HepG2 (cell line): Measurements from ENCODE around the gene HPCAL4. TPM values are rescaled to one million over a fixed set of nuclear protein-coding genes. Genes with fewer than 3 reads are reported as not detected.

Experiments
- ATAC-seq: fragments of 200-7000 bp; cut with Tn5 transposase; 3 replicates; pipeline ENCODE4 v1.9.1; 2020; ENCODE audit warnings: mild to moderate bottlenecking, moderate library complexity
- BruUV-seq: library from RNA; stranded (reverse); fragments of 400-500 nt; replicated peaks from 2 replicates; lab custom pipeline; 2021; lab: Mats Ljungman, UMichigan
- CTCF ChIA-PET: fragments of 300-600 bp; formaldehyde crosslinking; extraction: SDS; loops from one replicate; lab custom pipeline; 2021; ENCODE audit warnings: low total read pairs, inconsistent platforms, low intra/inter-chr PET ratio; lab: Yijun Ruan, JAX
- POLR2A ChIA-PET: fragments of 350-600 bp; sonication (Branson Sonifier 250); formaldehyde crosslinking; loops from one replicate; lab custom pipeline; 2020; ENCODE audit warnings: antibody characterized with exemption, inconsistent platforms; lab: Yijun Ruan, JAX
- DNase-seq: peaks from one replicate; pipeline ENCODE4 v3.0.0-alpha.2; 2015; ENCODE audit warnings: low spot score
- FAIRE-seq: peaks from 3 replicates; lab custom pipeline; 2011; peaks lifted over from hg19 to GRCh38; lab: Jason Lieb, UNC
- H2AFZ ChIP-seq: one replicate; pipeline ENCODE4 v1.6.1; 2011; ENCODE audit warnings: low read length, inconsistent platforms
- H3K27ac ChIP-seq: fragments of 300-600 bp; 3 replicates; pipeline ENCODE4 v1.8.0; 2011; ENCODE audit warnings: mixed run types, mild to moderate bottlenecking, mixed read lengths, low read length, inconsistent platforms; ENCODE audit not compliant: insufficient read depth; ENCODE audit errors: extremely low read length
- H3K27me3 ChIP-seq, 2 experiments: fragments of 200-600 bp in 1 of 2; 2 replicates in 1 of 2; 3 replicates in 1 of 2; pipeline versions ENCODE4 v1.6.0 to v1.8.0; 2011; ENCODE audit warnings: low read length in 2 of 2, mild to moderate bottlenecking in 2 of 2, moderate library complexity in 2 of 2, inconsistent platforms in 1 of 2; ENCODE audit not compliant: insufficient read depth in 2 of 2, control insufficient read depth in 1 of 2
- H3K36me3 ChIP-seq, 2 experiments: fragments of 200-600 bp in 1 of 2; replicated peaks in 1 of 2; 2 replicates in 1 of 2; 3 replicates in 1 of 2; pipeline versions ENCODE4 v1.5.1 to v1.8.0; 2011; ENCODE audit warnings: low read length in 2 of 2, inconsistent platforms in 1 of 2; ENCODE audit not compliant: insufficient read depth in 2 of 2, control insufficient read depth in 1 of 2
- H3K4me1 ChIP-seq: 2 replicates; pipeline ENCODE4 v1.5.1; 2012; ENCODE audit warnings: low read length, inconsistent platforms; ENCODE audit not compliant: insufficient read depth
- H3K4me2 ChIP-seq: 2 replicates; pipeline ENCODE4 v1.6.0; 2011; ENCODE audit warnings: low read depth, low read length, inconsistent platforms
- H3K4me3 ChIP-seq, 3 experiments: fragments of 200-600 bp in 1 of 3; sonication (generic), shearing (Covaris generic) in 1 of 3; replicated peaks in 1 of 3; 2 replicates each; pipeline ENCODE4 v1.5.1; 2011 to 2016; ENCODE audit warnings: low read length in 3 of 3, inconsistent platforms in 2 of 3, low read depth in 2 of 3, mild to moderate bottlenecking in 2 of 3, control low read depth in 1 of 3, mixed read lengths in 1 of 3; ENCODE audit not compliant: insufficient read depth in 1 of 3
- H3K79me2 ChIP-seq: one replicate; pipeline ENCODE4 v1.6.1; 2011; ENCODE audit warnings: low read length, inconsistent platforms; ENCODE audit not compliant: insufficient read depth
- H3K9ac ChIP-seq: 2 replicates; pipeline ENCODE4 v1.6.0; 2011; ENCODE audit warnings: mild to moderate bottlenecking, low read depth, low read length, inconsistent platforms; ENCODE audit not compliant: insufficient read depth
- H3K9me3 ChIP-seq: 2 replicates; pipeline ENCODE4 v1.5.1; 2012; ENCODE audit warnings: mild to moderate bottlenecking, low read length
- H4K20me1 ChIP-seq: 2 replicates; pipeline ENCODE4 v1.6.0; 2011; ENCODE audit warnings: inconsistent platforms, mild to moderate bottlenecking, low read length, moderate library complexity; ENCODE audit not compliant: insufficient read depth
- AGO2 ChIP-seq: fragments of 200-400 bp; formaldehyde crosslinking; optimal IDR thresholded peaks from 2 replicates; pipeline ENCODE3; 2017; ENCODE audit warnings: mild to moderate bottlenecking, low read depth, low read length, moderate library complexity
- HMGA1 ChIP-seq: sonication (generic); formaldehyde crosslinking; conservative IDR thresholded peaks from 2 replicates; pipeline ENCODE4 v1.4.0; 2020; ENCODE audit warnings: missing genetic modification reagents
- HNRNPH1 ChIP-seq: fragments of 200-400 bp; formaldehyde crosslinking; optimal IDR thresholded peaks from 2 replicates; pipeline ENCODE3; 2017; ENCODE audit warnings: mild to moderate bottlenecking, low read depth, low read length
- MIER3 ChIP-seq: IDR thresholded peaks from 2 replicates; pipeline ENCODE4 v1.6.1; 2016; ENCODE audit warnings: missing compliant biosample characterization, borderline replicate concordance
- MTA1 ChIP-seq: sonication (generic); formaldehyde crosslinking; IDR thresholded peaks from 2 replicates; pipeline ENCODE4 v1.4.0; 2020; ENCODE audit warnings: missing genetic modification reagents, mild to moderate bottlenecking, borderline replicate concordance
- PITX1 ChIP-seq: sonication (generic); formaldehyde crosslinking; IDR thresholded peaks from 2 replicates; pipeline ENCODE4 v1.5.1; 2020; ENCODE audit warnings: mild to moderate bottlenecking, missing genetic modification reagents
- RBM22 ChIP-seq: fragments of 200-400 bp; formaldehyde crosslinking; optimal IDR thresholded peaks from 2 replicates; pipeline ENCODE3; 2017; ENCODE audit warnings: mild to moderate bottlenecking, low read length, moderate library complexity
- RFXAP ChIP-seq: sonication (generic); formaldehyde crosslinking; IDR thresholded peaks from 2 replicates; pipeline ENCODE4 v1.4.0; 2020; ENCODE audit warnings: missing genetic modification reagents, borderline replicate concordance
- SP5 ChIP-seq: IDR thresholded peaks from 2 replicates; pipeline ENCODE4 v1.6.1; 2016; ENCODE audit warnings: low read depth, borderline replicate concordance
- U2AF1 ChIP-seq: fragments of 200-400 bp; formaldehyde crosslinking; optimal IDR thresholded peaks from 2 replicates; pipeline ENCODE3; 2017; ENCODE audit warnings: mild to moderate bottlenecking, low read depth, low read length
- ZFY ChIP-seq: sonication (generic); formaldehyde crosslinking; IDR thresholded peaks from 2 replicates; pipeline ENCODE4 v1.4.0; 2020; ENCODE audit warnings: missing genetic modification reagents
- ZNF367 ChIP-seq: sonication (generic); formaldehyde crosslinking; IDR thresholded peaks from 2 replicates; pipeline ENCODE4 v1.4.0; 2020; ENCODE audit warnings: missing genetic modification reagents, borderline replicate concordance
- ZNF431 ChIP-seq: sonication (generic); formaldehyde crosslinking; IDR thresholded peaks from 2 replicates; pipeline ENCODE4 v1.9.0; 2022; ENCODE audit warnings: missing genetic modification reagents, low read depth, mild to moderate bottlenecking, borderline replicate concordance
- ZNF562 ChIP-seq: sonication (generic); formaldehyde crosslinking; IDR thresholded peaks from 2 replicates; pipeline ENCODE4 v1.8.0; 2022; ENCODE audit warnings: missing genetic modification reagents, borderline replicate concordance
- ZNF577 ChIP-seq: sonication (generic); formaldehyde crosslinking; IDR thresholded peaks from 2 replicates; pipeline ENCODE4 v1.4.0; 2020; ENCODE audit warnings: mild to moderate bottlenecking, low read depth, missing genetic modification reagents, borderline replicate concordance
- ZNF788 ChIP-seq: sonication (generic); formaldehyde crosslinking; IDR thresholded peaks from 2 replicates; pipeline ENCODE4 v1.5.0; 2020; ENCODE audit warnings: mild to moderate bottlenecking, missing genetic modification reagents, borderline replicate concordance
- ZNF878 ChIP-seq: sonication (generic); formaldehyde crosslinking; IDR thresholded peaks from 2 replicates; pipeline ENCODE4 v1.8.1; 2023; ENCODE audit warnings: mild to moderate bottlenecking, missing genetic modification reagents, moderate library complexity
- whole genome bisulfite sequencing: methylation state at CpG from one replicate; pipeline ENCODE4 v1.1.6; 2017; ENCODE audit warnings: low lambda C conversion rate; 5-methylcytosine and 5-hydroxymethylcytosine counted together
- in situ Hi-C: cut with HindIII; loops from 2 replicates; pipeline ENCODE4 v1.10.0; 2017; ENCODE audit warnings: low pct_unique_long_range_greater_than_20kb; ENCODE audit not compliant: extremely low pct_ligation_motif_present
- intact Hi-C: fragments of 100-400 bp; cut with micrococcal nuclease; formaldehyde crosslinking; loops from one replicate; pipeline ENCODE4 v1.10.0; 2022; ENCODE audit not compliant: unreplicated experiment
- polyA plus RNA-seq, 8 experiments: library from polyadenylated mRNA; depleted of rRNA in 3 of 8; stranded (reverse) in 7 of 8; unstranded in 1 of 8; fragments of >200 nt; fragmentation: Illumina TruSeq in 4 of 8; extraction: Trizol in 4 of 8; gene quantifications; 2 replicates each; pipeline versions ENCODE4 v1.2.1 to v1.2.3, GENCODE V29; 2011 to 2016; ENCODE audit warnings: low read depth in 4 of 8, missing spikeins in 1 of 8, mixed read lengths in 1 of 8; ENCODE audit not compliant: insufficient read depth in 1 of 8
- total RNA-seq, 5 experiments: library from RNA; depleted of rRNA; stranded (reverse); fragments of >200 nt; fragmentation: Illumina TruSeq; extraction: Trizol; gene quantifications; 2 replicates each; pipeline ENCODE4 v1.2.3, GENCODE V29; 2016; ENCODE audit warnings: low read depth in 1 of 5
- TF ChIP-seq, protein P1 (sequence below): sonication (generic); formaldehyde crosslinking; IDR thresholded peaks from 2 replicates; pipeline ENCODE4 v1.5.0; 2020; ENCODE audit warnings: missing genetic modification reagents
- TF ChIP-seq, protein P2 (sequence below): sonication (generic); formaldehyde crosslinking; IDR thresholded peaks from 2 replicates; pipeline ENCODE4 v1.8.1; 2022; ENCODE audit warnings: mild to moderate bottlenecking, missing genetic modification reagents

The HPCAL4 gene
- total and polyA plus RNA-seq, 2 of the 13 experiments (the other 11 are each of a cell fraction or from before 2014, with no cell fraction given) = not detected

DNA sequence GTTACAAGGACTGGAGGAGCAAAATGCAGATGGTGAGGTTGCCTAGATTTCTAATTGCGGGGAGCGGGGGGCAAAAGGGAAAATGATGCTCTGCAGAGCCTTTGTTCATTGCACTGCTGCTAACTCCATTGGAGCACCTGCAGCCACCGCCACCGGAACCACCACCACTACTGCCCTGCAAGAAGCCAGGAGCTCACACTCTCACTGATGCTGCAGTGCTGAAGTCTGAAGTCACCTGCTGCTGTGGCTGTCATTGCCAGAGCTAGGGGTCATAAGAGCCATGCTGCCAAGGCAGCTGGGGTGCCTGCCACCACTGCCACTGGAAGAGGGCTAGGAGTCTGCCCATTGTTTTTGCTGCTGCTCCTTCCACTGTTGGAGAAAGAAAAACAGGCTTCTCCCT is 7.3 kb upstream of the HPCAL4 start:
- ChIA-PET CTCF (no interaction called here), POLR2A (no interaction called here)
- intact Hi-C loops (no loop called here), in situ Hi-C loops (no loop called here)
- FAIRE-seq = no peak
- no peak overlapping the region for H3K4me3 ChIP-seq
- H4K20me1 ChIP-seq = no peaks in the 10 kb centered on the region
- peaks cover 11% of the 10 kb centered on the region for H3K4me1 ChIP-seq
- H3K36me3 ChIP-seq = no peaks in the 10 kb centered on the region
- no peak overlapping the region for H3K4me2 ChIP-seq
- H3K79me2 ChIP-seq = no peaks in the 10 kb centered on the region
- no TSS peak for BruUV-seq
- TF ChIP-seq SP5 (no peak), HNRNPH1 (no peak)
- no peak for ATAC-seq
- no peak overlapping the region for H3K27ac ChIP-seq
- peaks cover 0 to 17% of the 10 kb centered on the region in 2 experiments; a peak in 2 of 5 replicates for H3K27me3 ChIP-seq
- WGBS = 39% methylated on average over 4 of the region's 4 CpGs
- H3K9ac ChIP-seq = no peak overlapping the region
- H3K9me3 ChIP-seq = no peaks in the 10 kb centered on the region
- H2AFZ ChIP-seq = no peak overlapping the region
- DNase-seq = no peak

DNA sequence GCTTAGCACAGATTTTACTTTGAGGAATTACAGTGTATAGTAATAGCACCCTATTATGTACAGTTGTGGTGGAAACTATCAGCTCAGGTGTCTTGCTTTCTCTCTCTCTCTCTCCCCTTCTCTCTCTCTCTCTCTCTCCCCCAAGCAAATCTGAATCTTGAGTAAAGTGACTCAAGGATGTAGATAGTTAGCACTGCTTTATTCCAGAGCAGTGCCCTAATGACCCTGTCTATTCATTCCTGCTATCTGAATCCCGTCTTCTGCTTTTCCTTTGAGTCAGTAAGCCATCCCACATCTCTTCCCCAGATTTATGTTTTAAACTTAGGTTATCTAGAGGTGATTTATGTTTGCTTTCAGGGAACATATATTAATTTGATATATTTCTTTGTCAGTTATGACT is 5.2 kb upstream of the HPCAL4 start:
- no peak overlapping the region for H3K27ac ChIP-seq
- DNase-seq (no peak), FAIRE-seq (no peak), ATAC-seq (no peak)
- POLR2A ChIA-PET = no interaction called here
- no peaks in the 10 kb centered on the region for H4K20me1 ChIP-seq
- no peak overlapping the region for H3K4me3 ChIP-seq
- no peak overlapping the region for H3K9ac ChIP-seq
- BruUV-seq = no TSS peak
- H3K9me3 ChIP-seq = no peaks in the 10 kb centered on the region
- peaks cover 19% of the 10 kb centered on the region for H3K4me1 ChIP-seq
- H3K36me3 ChIP-seq = no peaks in the 10 kb centered on the region
- no peaks in the 10 kb centered on the region for H3K79me2 ChIP-seq
- CTCF ChIA-PET = no interaction called here
- intact Hi-C loops (no loop called here), in situ Hi-C loops (no loop called here)
- no peak overlapping the region for H3K4me2 ChIP-seq
- H2AFZ ChIP-seq = no peak overlapping the region
- peaks cover 4 to 29% of the 10 kb centered on the region in 2 experiments; a peak in 4 of 5 replicates for H3K27me3 ChIP-seq
- 4% methylated on average over 1 of the region's 1 CpG for WGBS
- no peak for TF ChIP-seq ZFY
- no peak for TF ChIP-seq AGO2
- no peak for TF ChIP-seq ZNF788 (CRISPR knock-in tag)
- TF ChIP-seq PITX1 = no peak
- TF ChIP-seq MTA1 (CRISPR knock-in tag) = no peak
- no peak for TF ChIP-seq ZNF562 (CRISPR knock-in tag)
- no peak for TF ChIP-seq ZNF878 (CRISPR knock-in tag)
- no peak for TF ChIP-seq RBM22
- TF ChIP-seq, protein P1, sequence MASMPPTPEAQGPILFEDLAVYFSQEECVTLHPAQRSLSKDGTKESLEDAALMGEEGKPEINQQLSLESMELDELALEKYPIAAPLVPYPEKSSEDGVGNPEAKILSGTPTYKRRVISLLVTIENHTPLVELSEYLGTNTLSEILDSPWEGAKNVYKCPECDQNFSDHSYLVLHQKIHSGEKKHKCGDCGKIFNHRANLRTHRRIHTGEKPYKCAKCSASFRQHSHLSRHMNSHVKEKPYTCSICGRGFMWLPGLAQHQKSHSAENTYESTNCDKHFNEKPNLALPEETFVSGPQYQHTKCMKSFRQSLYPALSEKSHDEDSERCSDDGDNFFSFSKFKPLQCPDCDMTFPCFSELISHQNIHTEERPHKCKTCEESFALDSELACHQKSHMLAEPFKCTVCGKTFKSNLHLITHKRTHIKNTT = no peak
- TF ChIP-seq MIER3 = no peak
- TF ChIP-seq ZNF367 (CRISPR knock-in tag) = no peak
- no peak for TF ChIP-seq HMGA1
- TF ChIP-seq ZNF577 (CRISPR knock-in tag) = no peak
- TF ChIP-seq, protein P2, sequence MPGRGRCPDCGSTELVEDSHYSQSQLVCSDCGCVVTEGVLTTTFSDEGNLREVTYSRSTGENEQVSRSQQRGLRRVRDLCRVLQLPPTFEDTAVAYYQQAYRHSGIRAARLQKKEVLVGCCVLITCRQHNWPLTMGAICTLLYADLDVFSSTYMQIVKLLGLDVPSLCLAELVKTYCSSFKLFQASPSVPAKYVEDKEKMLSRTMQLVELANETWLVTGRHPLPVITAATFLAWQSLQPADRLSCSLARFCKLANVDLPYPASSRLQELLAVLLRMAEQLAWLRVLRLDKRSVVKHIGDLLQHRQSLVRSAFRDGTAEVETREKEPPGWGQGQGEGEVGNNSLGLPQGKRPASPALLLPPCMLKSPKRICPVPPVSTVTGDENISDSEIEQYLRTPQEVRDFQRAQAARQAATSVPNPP = no peak
- TF ChIP-seq ZNF431 (CRISPR knock-in tag) = no peak
- TF ChIP-seq U2AF1 = no peak
- no peak for TF ChIP-seq RFXAP
